OCI-LY3 (cell line): Measurements from ENCODE around the gene ASCL2.

ENCODE experiments used
- H2AFZ ChIP-seq: fragments of 200-600, 300-600 bp; shearing (Covaris generic); 2 replicates; pipeline ENCODE4 v1.6.0; 2014; ENCODE audit warnings: antibody characterized with exemption, low read depth, low read length
- H3K27ac ChIP-seq: fragments of 200-600, 300-600 bp; sonication (generic); 2 replicates; pipeline ENCODE4 v1.5.1; 2014; ENCODE audit warnings: mild to moderate bottlenecking, low read length, moderate library complexity, mixed read lengths
- H3K27me3 ChIP-seq: fragments of 200-600, 300-600 bp; sonication (generic); 2 replicates; pipeline ENCODE4 v1.6.1; 2014; ENCODE audit warnings: low read depth, low read length, mixed read lengths
- H3K36me3 ChIP-seq: fragments of 200-600, 300-600 bp; sonication (generic); replicated peaks from 2 replicates; pipeline ENCODE3; 2014; ENCODE audit warnings: low read depth, low read length, mixed read lengths
- H3K4me1 ChIP-seq: fragments of 300-600, 200-600 bp; sonication (generic); 2 replicates; pipeline ENCODE4 v1.6.1; 2014; ENCODE audit warnings: low read length, mixed read lengths
- H3K4me2 ChIP-seq: fragments of 200-600, 300-600 bp; sonication (generic); 2 replicates; pipeline ENCODE4 v1.6.1; 2014; ENCODE audit warnings: low read length, mixed read lengths
- H3K4me3 ChIP-seq: fragments of 300-600, 200-600 bp; sonication (generic); 2 replicates; pipeline ENCODE4 v1.5.1; 2014; ENCODE audit warnings: antibody characterized with exemption, mild to moderate bottlenecking, low read length, moderate library complexity
- H3K79me2 ChIP-seq: fragments of 300-600, 200-600 bp; shearing (Covaris generic); 2 replicates; pipeline ENCODE4 v1.6.1; 2014; ENCODE audit warnings: mild to moderate bottlenecking, low read length, mixed read lengths
- H3K9ac ChIP-seq: fragments of 300-600, 200-600 bp; shearing (Covaris generic); 2 replicates; pipeline ENCODE4 v1.6.0; 2014; ENCODE audit warnings: mild to moderate bottlenecking, low read length, moderate library complexity
- H3K9me3 ChIP-seq: fragments of 200-600, 300-600 bp; shearing (Covaris generic); 2 replicates; pipeline ENCODE4 v1.6.1; 2014; ENCODE audit warnings: low read length, mixed read lengths; ENCODE audit not compliant: insufficient read depth
- H4K20me1 ChIP-seq: fragments of 200-600, 300-600 bp; sonication (generic); 2 replicates; pipeline ENCODE4 v1.6.1; 2016; ENCODE audit warnings: low read length, mixed read lengths; ENCODE audit not compliant: insufficient read depth
- CTCF ChIP-seq: fragments of 200-600, 300-600 bp; sonication (generic); IDR thresholded peaks from 2 replicates; pipeline ENCODE4 v1.5.1; 2014; ENCODE audit warnings: antibody characterized with exemption, low read length, low read depth
- EZH2phosphoT487 ChIP-seq: fragments of 200-600 bp; shearing (Covaris generic); IDR thresholded peaks from 2 replicates; pipeline ENCODE4 v1.6.1; 2018; ENCODE audit warnings: antibody characterized with exemption, mixed run types, low read depth

Gene ASCL2

GRCh38 chr11:2251138-2251537 is 19.2 kb downstream of the ASCL2 start:
- no peak overlapping the region for H3K4me3 ChIP-seq
- H2AFZ ChIP-seq, result no peak overlapping the region
- TF ChIP-seq EZH2phosphoT487 (no peak), CTCF (no peak)
- no peaks in the 10 kb centered on the region for H4K20me1 ChIP-seq
- no peak overlapping the region for H3K4me2 ChIP-seq
- H3K79me2 ChIP-seq, result no peaks in the 10 kb centered on the region
- H3K27ac ChIP-seq, result no peak overlapping the region
- H3K27me3 ChIP-seq, result peaks cover 1% of the 10 kb centered on the region; the same call in 1 of the 2 replicates
- H3K9me3 ChIP-seq, result no peaks in the 10 kb centered on the region
- no peak overlapping the region for H3K9ac ChIP-seq
- no peaks in the 10 kb centered on the region for H3K36me3 ChIP-seq
- no peaks in the 10 kb centered on the region for H3K4me1 ChIP-seq

GRCh38 chr11:2250485-2250884 is 19.9 kb downstream of the ASCL2 start:
- H3K4me1 ChIP-seq, result no peaks in the 10 kb centered on the region
- H3K4me3 ChIP-seq, result no peak overlapping the region
- TF ChIP-seq EZH2phosphoT487, result no peak
- no peak for TF ChIP-seq CTCF
- no peaks in the 10 kb centered on the region for H3K9me3 ChIP-seq
- H3K36me3 ChIP-seq, result no peaks in the 10 kb centered on the region
- H3K79me2 ChIP-seq, result no peaks in the 10 kb centered on the region
- no peaks in the 10 kb centered on the region for H4K20me1 ChIP-seq
- no peak overlapping the region for H3K27ac ChIP-seq
- H3K27me3 ChIP-seq, result peaks cover 8% of the 10 kb centered on the region
- no peak overlapping the region for H2AFZ ChIP-seq
- H3K4me2 ChIP-seq, result no peak overlapping the region
- H3K9ac ChIP-seq, result no peak overlapping the region

- H3K4me2 ChIP-seq, result no peak overlapping the region
- H3K36me3 ChIP-seq, result no peaks in the 10 kb centered on the region
- no peak overlapping the region for H3K9ac ChIP-seq
- H3K79me2 ChIP-seq, result no peaks in the 10 kb centered on the region
- no peaks in the 10 kb centered on the region for H3K9me3 ChIP-seq
- no peak overlapping the region for H2AFZ ChIP-seq
- no peak for TF ChIP-seq EZH2phosphoT487
- no peak for TF ChIP-seq CTCF
- H3K27me3 ChIP-seq, result peaks cover 12% of the 10 kb centered on the region
- no peak overlapping the region for H3K4me3 ChIP-seq
- H3K27ac ChIP-seq, result no peak overlapping the region
- no peaks in the 10 kb centered on the region for H3K4me1 ChIP-seq
- no peaks in the 10 kb centered on the region for H4K20me1 ChIP-seq
Measured at GRCh38 chr11:2250041-2250440, 20.3 kb downstream of the ASCL2 start.

- Histone ChIP-seq H3K36me3 (no peaks in the 10 kb centered on the region), H4K20me1 (no peaks in the 10 kb centered on the region), H3K4me1 (no peaks in the 10 kb centered on the region), H3K4me3 (no peak overlapping the region), H3K27ac (no peak overlapping the region), H3K9ac (no peak overlapping the region), H3K9me3 (no peaks in the 10 kb centered on the region), H3K4me2 (no peak overlapping the region), H3K27me3 (peaks cover 18% of the 10 kb centered on the region), H3K79me2 (no peaks in the 10 kb centered on the region), H2AFZ (no peak overlapping the region)
- no peak for TF ChIP-seq EZH2phosphoT487
- no peak for TF ChIP-seq CTCF
Measured at GRCh38 chr11:2249189-2249916, 21.0 kb downstream of the ASCL2 start.
